Stimulated activated CD4-positive, alpha-beta T cell treated with anti-CD3 and anti-CD28 coated beads, Interleukin-15, amount 100 ng/mL, for 24 hours (primary cell): ENCODE results near the gene AGL.
"Not testable (repeated sequence)": the region's sequence is repeated elsewhere in the genome, so short reads cannot be mapped to it uniquely, and the experiment has no call there.

Experiments
- DNase-seq: peaks from one replicate; pipeline ENCODE4 v3.0.0-alpha.2; 2020

AGL gene

GRCh38 chr1:99944192-99944591, 94.0 kb downstream of the AGL start:
- no peak for DNase-seq

GRCh38 chr1:99945174-99945573, 95.0 kb downstream of the AGL start:
- no peak for DNase-seq

- no peak for DNase-seq
These were observed 100.3 kb downstream of the AGL start for GRCh38 chr1:99950486-99950885.

- DNase-seq, result no peak
These were observed 102.4 kb downstream of the AGL start for GRCh38 chr1:99952522-99952921.

GRCh38 chr1:99955375-99955774, 105.2 kb downstream of the AGL start:
- DNase-seq, result no peak

- DNase-seq, result no peak
These were observed 106.6 kb downstream of the AGL start for GRCh38 chr1:99956755-99957154.

- no peak for DNase-seq
These were observed 107.7 kb downstream of the AGL start for GRCh38 chr1:99957818-99958217.

- not testable (repeated sequence) for DNase-seq
These were observed 109.1 kb downstream of the AGL start for GRCh38 chr1:99959189-99959705.

- DNase-seq, result not testable (repeated sequence)
These were observed 110.1 kb downstream of the AGL start for GRCh38 chr1:99960260-99960659.

GRCh38 chr1:99963041-99963795, 113.1 kb downstream of the AGL start:
- no peak for DNase-seq

- no peak for DNase-seq
These were observed 114.6 kb downstream of the AGL start for GRCh38 chr1:99964806-99965205.

- DNase-seq, result no peak
These were observed 115.7 kb downstream of the AGL start for GRCh38 chr1:99965646-99966375.

GRCh38 chr1:99968214-99968613, 118.1 kb downstream of the AGL start:
- DNase-seq, result no peak

GRCh38 chr1:99969260-99969728, 119.1 kb downstream of the AGL start:
- DNase-seq, result no peak

- peak; percentile 89 for DNase-seq
These were observed 119.8 kb downstream of the AGL start, which contains the start of gene SLC35A3 for GRCh38 chr1:99969729-99970621. SLC35A3 (plus strand) TSS chr1:99969996; CDS start chr1:99993555, 23,559 bp downstream.

- no peak for DNase-seq
These were observed 120.6 kb downstream of the AGL start for GRCh38 chr1:99970713-99971255.

- not testable (repeated sequence) for DNase-seq
These were observed 121.9 kb downstream of the AGL start for GRCh38 chr1:99972066-99972465.
